ENCODE data around the gene STYX.

Gene STYX

DNA sequence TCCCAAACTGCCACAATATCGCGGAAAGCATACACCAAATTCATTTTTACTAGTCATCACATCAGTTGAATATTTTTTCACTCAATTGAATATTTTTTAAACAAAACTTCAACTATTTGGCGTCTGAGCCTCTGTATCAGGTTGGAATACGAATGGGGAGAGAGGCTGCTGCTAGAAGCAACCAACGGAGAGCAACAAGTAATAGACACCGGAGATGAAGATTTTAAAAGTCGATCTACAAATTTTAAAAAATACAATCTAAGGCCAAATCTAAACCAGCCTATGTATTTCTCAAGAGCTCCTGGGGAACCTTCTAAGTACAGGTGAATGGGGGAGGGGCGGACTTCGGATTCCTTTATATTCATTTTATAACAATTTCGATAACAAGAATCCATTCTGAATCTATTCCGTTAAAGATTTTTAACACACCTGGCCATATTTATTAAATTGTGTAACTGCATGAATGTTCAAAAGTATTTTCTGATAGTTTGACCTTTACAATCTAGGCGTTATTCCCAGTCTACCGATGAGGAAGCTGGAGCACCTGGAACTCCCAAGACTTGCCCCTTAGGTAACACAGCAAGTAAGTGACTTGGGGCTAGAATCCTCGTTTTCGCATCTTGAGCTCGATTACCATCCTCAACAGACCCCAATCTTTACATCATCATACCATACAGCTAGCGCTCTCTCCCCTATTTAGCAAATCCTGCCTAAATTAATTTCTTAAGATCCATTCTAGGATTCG is 60.2 kb downstream of the STYX start:
- DNase-seq (ENCODE audit: low read depth) = no peak

DNA sequence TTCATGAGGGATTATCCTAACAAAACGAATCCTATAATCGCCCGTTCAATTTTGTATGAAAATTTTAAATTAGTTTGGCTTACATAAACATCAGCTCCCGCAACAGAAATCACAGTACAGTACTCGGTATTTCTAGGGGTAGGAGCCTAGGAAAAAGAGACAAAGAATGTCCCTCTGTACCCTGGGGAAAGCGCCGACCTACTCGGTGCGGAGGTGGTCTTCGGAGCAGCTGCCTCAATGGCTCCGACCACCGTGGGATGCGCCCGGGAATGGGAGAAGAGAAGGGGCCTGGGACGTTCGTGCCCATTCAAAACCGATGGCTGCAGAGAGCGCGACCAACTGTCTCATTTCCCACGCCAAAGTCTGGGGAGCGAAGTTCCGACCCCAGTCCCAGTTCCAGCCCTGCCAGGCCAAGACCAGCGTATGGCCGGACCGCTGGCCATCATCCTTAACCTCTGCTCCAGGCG is 60.8 kb downstream of the STYX start:
- no peak for DNase-seq (ENCODE audit: low read depth)

DNA sequence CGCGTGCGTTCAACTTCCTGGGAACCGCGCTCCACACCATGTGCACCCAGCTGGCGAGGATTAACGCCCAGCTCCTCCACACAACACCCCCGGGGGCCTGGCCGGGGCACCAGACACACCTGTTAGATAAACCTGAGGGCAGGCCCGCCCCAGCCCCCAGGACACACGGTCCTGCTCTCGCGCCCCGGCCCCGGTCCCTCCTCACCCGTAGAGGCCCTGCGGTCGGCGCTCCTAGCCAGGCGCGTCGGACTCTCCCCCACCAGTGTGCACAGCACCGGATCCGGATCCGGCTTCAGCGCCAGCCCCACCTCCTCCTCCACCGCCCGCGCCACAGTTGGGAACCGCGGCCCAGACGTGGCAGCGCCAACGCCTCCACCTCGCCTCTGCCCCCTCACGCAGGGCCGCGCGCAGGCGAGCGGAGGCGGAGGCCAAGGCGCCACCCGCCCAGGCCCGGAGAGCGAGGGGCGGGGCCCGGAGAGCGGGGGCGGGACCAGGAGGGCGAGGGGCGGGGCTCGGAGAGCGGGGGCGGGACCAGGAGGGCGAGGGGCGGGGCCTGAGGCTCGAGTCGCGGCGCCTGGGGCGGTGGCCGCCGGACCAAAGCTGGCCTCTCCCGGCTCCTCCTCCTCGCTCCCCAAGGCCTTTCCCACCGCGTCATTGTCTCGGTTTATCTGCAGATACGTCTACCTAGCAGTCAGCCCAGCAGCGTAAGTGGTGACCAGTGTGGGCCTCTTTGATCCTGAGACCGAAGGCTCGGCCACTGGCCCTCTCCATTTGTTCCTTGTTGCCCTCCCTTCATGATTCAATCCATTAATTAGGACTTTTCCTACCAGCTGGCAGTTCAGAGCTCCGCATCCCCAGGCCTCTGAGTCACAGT is 61.5 kb downstream of the STYX start, which contains the start of gene GNPNAT1:
Gene GNPNAT1 (minus strand): TSS at position 385 of the 874 bp plus-strand sequence. CDS start 6,957 bp downstream, outside the sequence.
- DNase-seq (ENCODE audit: low read depth) = peak; percentile 87

DNA sequence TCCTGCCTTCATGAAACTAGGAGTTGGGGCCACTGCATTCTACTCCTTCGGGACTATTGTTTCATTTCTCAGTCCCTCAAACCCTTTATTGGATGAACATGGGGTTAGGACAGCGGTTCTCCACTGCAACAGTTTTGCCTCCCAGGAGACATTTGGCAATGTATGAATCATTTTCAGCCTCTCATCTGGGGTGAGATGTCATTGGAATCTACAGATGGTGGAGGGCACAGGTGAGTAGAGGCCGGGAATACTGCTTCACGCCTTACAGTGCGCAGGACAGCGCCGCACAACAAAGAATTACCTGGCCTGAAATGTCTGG is 62.1 kb downstream of the STYX start:
- DNase-seq (ENCODE audit: low read depth) = no peak

DNA sequence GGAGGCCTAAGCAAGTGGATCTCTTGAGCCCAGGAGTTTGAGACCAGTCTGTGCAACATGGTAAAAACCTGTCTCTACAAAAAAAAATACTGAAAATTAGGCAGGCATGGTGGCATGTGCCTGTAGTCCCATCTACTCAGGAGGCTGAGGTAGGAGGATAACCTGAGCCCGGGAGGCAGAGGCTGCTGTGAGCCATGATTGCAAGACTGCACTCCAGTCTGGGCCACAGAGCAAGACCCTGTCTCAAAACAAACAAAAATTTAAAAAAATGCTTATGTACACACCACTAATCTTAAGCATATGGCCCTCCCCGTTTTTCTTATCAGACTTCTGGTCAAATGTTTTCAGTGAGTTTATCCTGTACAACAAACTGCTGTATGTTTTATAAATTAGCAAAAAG is 63.1 kb downstream of the STYX start:
- no peak for DNase-seq (ENCODE audit: low read depth)

DNA sequence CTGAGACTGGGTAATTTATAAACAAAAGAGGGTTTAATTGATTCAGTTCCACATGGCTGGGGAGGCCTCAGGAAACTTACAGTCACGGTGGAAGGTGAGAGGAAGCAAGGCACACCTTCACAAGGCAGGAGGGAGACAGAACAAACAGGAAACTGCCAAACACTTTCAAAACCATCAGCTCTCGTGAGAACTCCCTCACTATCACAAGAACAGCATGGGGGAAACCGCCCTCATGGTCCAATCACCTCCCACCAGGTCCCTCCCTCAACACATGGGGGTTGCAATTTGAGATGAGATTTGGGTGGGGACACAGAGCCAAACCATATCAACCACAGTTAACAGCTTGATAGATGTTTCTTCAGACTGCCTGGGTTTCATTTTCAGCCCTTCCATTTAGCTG is 67.7 kb downstream of the STYX start:
- DNase-seq (ENCODE audit: low read depth) = no peak

DNA sequence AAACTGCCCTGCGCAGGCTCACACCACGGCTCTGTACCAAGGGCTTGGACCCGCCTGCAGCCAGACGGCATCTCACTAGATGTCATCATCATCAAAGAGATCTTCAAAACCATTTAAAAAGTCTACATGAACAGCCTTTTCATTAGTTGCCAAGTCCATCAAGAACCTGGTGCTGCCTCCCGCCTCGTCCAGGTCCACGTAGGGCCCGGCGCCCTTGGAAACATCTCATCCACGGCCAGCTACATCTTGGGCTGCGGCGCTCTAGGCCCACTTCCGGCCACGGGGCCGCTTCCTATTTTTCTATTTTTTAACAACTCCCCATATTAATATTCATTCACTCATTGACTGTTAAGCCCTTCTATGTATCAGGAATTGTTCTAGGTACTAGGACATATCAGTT is 68.9 kb downstream of the STYX start:
- DNase-seq (ENCODE audit: low read depth) = no peak

DNA sequence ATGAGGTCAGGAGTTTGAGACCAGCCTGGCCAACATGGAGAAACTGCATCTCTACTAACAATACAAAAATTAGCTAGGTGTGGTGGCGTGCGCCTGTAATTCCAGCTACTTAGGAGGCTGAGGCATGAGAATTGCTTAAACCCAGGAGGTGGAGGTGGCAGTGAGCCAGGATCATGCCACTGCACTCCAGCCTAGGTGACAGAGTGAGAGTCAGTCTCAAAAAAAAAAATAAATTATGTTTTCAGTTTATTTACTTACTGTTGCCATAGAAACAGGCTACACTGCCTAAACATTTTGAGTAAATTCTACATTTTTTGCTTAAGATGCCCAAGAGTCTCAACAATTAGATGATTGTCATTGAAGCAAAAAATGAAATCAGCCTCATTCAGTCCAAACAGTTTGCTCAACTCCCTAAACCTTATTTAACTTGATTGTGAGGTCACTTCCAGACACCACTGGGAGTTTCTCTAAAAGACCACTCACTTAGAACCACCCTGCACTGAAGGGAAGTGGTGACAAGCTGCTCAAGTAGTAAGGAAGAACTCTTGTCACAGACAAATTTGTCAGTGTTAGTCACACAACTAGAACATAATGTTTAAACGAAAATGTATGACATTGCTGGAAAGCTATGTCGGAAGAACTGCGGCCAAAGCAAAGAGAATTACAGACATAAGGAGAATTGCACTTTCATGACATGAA is 71.2 kb downstream of the STYX start:
- DNase-seq (ENCODE audit: low read depth) = no peak

DNA sequence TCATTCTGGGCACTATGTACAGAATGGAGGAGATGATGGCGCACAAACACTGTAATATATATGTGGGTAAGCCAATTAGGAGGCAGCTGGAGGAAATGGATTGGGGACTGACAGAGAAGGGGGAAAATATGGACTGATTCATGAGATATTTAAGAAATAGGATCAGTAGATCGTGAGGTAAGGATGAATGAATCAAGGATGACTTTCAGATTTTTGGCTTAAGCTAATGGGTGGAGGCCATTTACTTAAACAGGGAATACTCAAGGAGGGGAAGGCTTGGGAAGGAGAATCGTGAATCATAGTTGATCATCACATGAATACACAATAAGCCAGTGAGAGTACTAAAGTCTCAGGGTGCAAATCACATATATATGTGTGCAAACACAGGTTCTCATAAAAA is 72.6 kb downstream of the STYX start:
- DNase-seq (ENCODE audit: low read depth) = no peak

DNA sequence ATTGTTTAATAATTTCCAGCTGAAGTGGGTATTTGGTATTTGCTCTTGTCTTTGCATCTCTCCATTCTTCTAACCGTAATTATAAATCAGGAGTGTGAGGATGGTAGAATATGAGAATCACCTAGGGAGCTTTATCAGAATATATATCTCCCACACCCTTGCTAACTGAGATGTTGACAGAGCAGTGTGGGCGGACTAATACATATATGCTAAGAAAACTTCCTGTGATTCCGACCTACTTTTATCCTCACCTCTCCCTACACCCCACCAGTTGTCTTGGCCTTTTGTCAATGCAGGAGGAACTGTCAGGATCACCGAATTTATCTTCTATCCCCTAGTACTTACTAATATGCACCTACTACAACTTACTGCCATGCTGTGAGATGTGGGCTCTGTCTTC is 76.1 kb downstream of the STYX start:
- no peak for DNase-seq (ENCODE audit: low read depth)

DNA sequence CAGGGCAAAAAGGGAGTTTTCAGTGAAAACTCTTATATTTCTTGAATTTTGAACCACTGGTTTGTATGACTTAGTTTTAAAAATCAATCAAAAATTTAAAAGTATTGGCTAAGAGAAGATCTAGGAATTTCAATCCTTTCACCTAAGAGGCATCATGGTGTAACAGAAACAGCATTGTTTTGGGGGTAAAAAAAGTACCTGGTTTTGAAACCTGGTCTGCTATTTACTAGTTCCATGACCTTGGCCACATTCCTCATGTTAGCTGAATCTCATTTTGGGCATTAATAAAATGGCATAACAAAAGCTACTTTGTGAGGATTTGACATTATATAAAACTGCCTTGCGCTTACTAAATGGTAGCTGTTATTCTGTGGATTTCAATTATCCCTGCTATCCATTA is 78.1 kb downstream of the STYX start:
- DNase-seq (ENCODE audit: low read depth) = no peak

DNA sequence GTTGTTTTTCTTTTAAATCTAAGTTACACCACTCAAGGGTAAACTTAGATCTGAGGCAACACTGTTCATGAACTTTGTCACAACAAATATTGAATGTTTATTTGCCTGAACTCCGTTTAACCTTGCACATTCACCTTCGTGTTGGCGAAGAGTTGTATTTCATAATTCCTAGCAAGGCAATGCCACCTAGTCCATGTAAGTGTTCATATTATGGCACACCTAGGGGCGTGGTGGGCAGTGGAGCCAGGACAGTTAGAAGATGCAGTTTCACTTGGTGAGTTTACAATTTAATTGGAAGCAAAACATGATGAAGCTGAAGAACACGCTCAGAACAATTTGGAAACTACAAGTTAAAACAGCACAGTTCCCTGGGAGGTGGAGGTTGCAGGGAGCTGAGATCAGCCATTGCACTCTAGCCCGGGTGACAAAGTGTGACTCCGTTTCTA is 91.9 kb downstream of the STYX start:
- no peak for DNase-seq (ENCODE audit: low read depth)

DNA sequence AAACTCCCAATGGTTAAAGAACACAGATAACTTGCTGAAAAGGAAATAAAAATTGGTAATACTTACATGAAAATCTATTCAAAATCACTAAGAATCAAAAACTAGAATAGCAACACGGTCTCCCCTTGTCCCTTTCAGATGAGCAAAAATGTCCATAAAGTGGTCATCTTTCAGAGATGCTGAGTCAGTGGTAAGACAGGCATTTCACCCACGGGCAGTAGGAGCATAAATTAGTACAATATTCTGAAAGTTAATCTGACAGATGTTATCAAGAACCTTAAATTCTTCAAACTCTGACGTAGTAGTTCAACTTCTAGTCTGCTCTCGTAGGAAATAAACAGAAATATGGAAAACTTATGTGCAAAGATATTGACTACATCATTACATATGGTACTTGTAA is 94.5 kb downstream of the STYX start:
- no peak for DNase-seq (ENCODE audit: low read depth)

All from stimulated activated CD8-positive, alpha-beta memory T cell treated with anti-CD3 and anti-CD28 coated beads, Interleukin-12 subunit alpha, Interleukin-12 subunit beta, amount 100 ng/mL, for 4 hours (primary cell).